GM21381 (cell line): ENCODE results near the gene PGPEP1.
"Not testable (repeated sequence)": the region's sequence is repeated elsewhere in the genome, so short reads cannot be mapped to it uniquely, and the experiment has no call there.

Source experiments
- ATAC-seq: cut with Tn5 transposase; IDR thresholded peaks from one replicate; pipeline ENCODE4 v1.9.1; 2021; ENCODE audit warnings: mild to moderate bottlenecking, moderate library complexity; ENCODE audit not compliant: unreplicated experiment

PGPEP1 gene

GRCh38 chr19:18308051-18308947, 32.1 kb upstream of the PGPEP1 start:
- no peak for ATAC-seq

GRCh38 chr19:18308948-18309325, 31.5 kb upstream of the PGPEP1 start:
- ATAC-seq: no peak

GRCh38 chr19:18309525-18310064, 30.8 kb upstream of the PGPEP1 start:
- no peak for ATAC-seq

- ATAC-seq: no peak
Observed at GRCh38 chr19:18310118-18310909, 30.1 kb upstream of the PGPEP1 start.

- no peak for ATAC-seq
Observed at GRCh38 chr19:18310966-18311365, 29.4 kb upstream of the PGPEP1 start.

- no peak for ATAC-seq
Observed at GRCh38 chr19:18311502-18312091, 28.8 kb upstream of the PGPEP1 start.

- ATAC-seq: no peak
Observed at GRCh38 chr19:18312092-18312534, 28.3 kb upstream of the PGPEP1 start.

- ATAC-seq: no peak
Observed at GRCh38 chr19:18313398-18313797, 27.0 kb upstream of the PGPEP1 start.

GRCh38 chr19:18317961-18318800, 22.2 kb upstream of the PGPEP1 start:
- ATAC-seq: no peak

GRCh38 chr19:18319591-18320135, 20.7 kb upstream of the PGPEP1 start:
- no peak for ATAC-seq

GRCh38 chr19:18320865-18321733, 19.3 kb upstream of the PGPEP1 start:
- ATAC-seq: no peak

- no peak for ATAC-seq
Observed at GRCh38 chr19:18321734-18322102, 18.7 kb upstream of the PGPEP1 start.

GRCh38 chr19:18322318-18322758, 18.1 kb upstream of the PGPEP1 start:
- ATAC-seq: no peak

- ATAC-seq: peak; percentile 95
Observed at GRCh38 chr19:18322759-18323460, 17.5 kb upstream of the PGPEP1 start, which contains the start of gene LSM4. Gene LSM4 (minus strand): TSS chr19:18323076. CDS start chr19:18323020, 56 bp downstream.

- ATAC-seq: not testable (repeated sequence)
Observed at GRCh38 chr19:18324373-18324731, 16.0 kb upstream of the PGPEP1 start.

GRCh38 chr19:18326772-18327171, 13.6 kb upstream of the PGPEP1 start:
- no peak for ATAC-seq

- peak; percentile 81 for ATAC-seq
Observed at GRCh38 chr19:18328340-18329034, 11.9 kb upstream of the PGPEP1 start.

GRCh38 chr19:18329035-18329376, 11.4 kb upstream of the PGPEP1 start:
- no peak for ATAC-seq
